AG09319 (cell line): ENCODE data around the gene PDCL3.

ENCODE experiments used
- DNase-seq: peaks from one replicate; pipeline ENCODE4 v3.0.0-alpha.2; 2010; ENCODE audit warnings: low read depth; ENCODE audit errors: extremely low read depth
- CTCF ChIP-seq: IDR thresholded peaks from 2 replicates; pipeline ENCODE4 v1.5.1; 2011; ENCODE audit warnings: low read depth, mild to moderate bottlenecking, inconsistent platforms, low read length, moderate library complexity

PDCL3 gene

GRCh38 chr2:100610381-100610831 lies 47.6 kb downstream of the PDCL3 start:
- DNase-seq, result no peak
- TF ChIP-seq CTCF, result peak; percentile 75

GRCh38 chr2:100611079-100612029 lies 48.6 kb downstream of the PDCL3 start:
- no peak for DNase-seq
- TF ChIP-seq CTCF, result no peak

- no peak for DNase-seq
- TF ChIP-seq CTCF, result no peak
Observed at GRCh38 chr2:100612388-100613000, 49.7 kb downstream of the PDCL3 start.

GRCh38 chr2:100613719-100614118 lies 50.9 kb downstream of the PDCL3 start:
- no peak for DNase-seq
- no peak for TF ChIP-seq CTCF

GRCh38 chr2:100614455-100615000 lies 51.7 kb downstream of the PDCL3 start:
- no peak for TF ChIP-seq CTCF

GRCh38 chr2:100615471-100615870 lies 52.7 kb downstream of the PDCL3 start:
- DNase-seq, result no peak
- no peak for TF ChIP-seq CTCF

More at GRCh38 chr2:100614455-100615000, 51.7 kb downstream of the PDCL3 start:
- no peak for DNase-seq

- no peak for TF ChIP-seq CTCF
Observed at GRCh38 chr2:100615886-100616285, 53.1 kb downstream of the PDCL3 start.

More at GRCh38 chr2:100615886-100616285, 53.1 kb downstream of the PDCL3 start:
- no peak for DNase-seq
